Limb (tissue), 2 donors: ENCODE measurements around the gene BNIP5.

Experiments used
- DNase-seq, 2 donors: peaks; one replicate each; pipeline ENCODE4 v3.0.0-alpha.2; 2016; ENCODE audit errors: extremely low spot score in 2 of 2

The BNIP5 gene

GRCh38 chr6:36336779-36337241, at the start of gene BNIP5:
BNIP5 (minus strand) TSS chr6:36336888; CDS start chr6:36330690, 6,198 bp downstream.
- no peak for DNase-seq

GRCh38 chr6:36384095-36384494, 47.4 kb upstream of the BNIP5 start:
- DNase-seq: no peak

- no peak for DNase-seq
These were observed 46.9 kb upstream of the BNIP5 start for GRCh38 chr6:36383606-36384005.

- DNase-seq: no peak
These were observed 46.3 kb upstream of the BNIP5 start for GRCh38 chr6:36382976-36383375.

- DNase-seq: no peak
These were observed 45.1 kb upstream of the BNIP5 start for GRCh38 chr6:36381502-36382389.

- DNase-seq: no peak
These were observed 43.5 kb upstream of the BNIP5 start for GRCh38 chr6:36380166-36380565.

GRCh38 chr6:36378936-36379335, 42.2 kb upstream of the BNIP5 start:
- DNase-seq: no peak

- no peak for DNase-seq
These were observed 41.7 kb upstream of the BNIP5 start for GRCh38 chr6:36378243-36378920.

- DNase-seq: no peak
These were observed 40.9 kb upstream of the BNIP5 start for GRCh38 chr6:36377594-36377993.

GRCh38 chr6:36376742-36377141, 40.1 kb upstream of the BNIP5 start:
- no peak for DNase-seq

GRCh38 chr6:36376183-36376582, 39.5 kb upstream of the BNIP5 start:
- DNase-seq: no peak

- DNase-seq: no peak
These were observed 39.0 kb upstream of the BNIP5 start for GRCh38 chr6:36375644-36376155.

- no peak for DNase-seq
These were observed 38.3 kb upstream of the BNIP5 start for GRCh38 chr6:36374972-36375371.

- no peak for DNase-seq
These were observed 37.5 kb upstream of the BNIP5 start for GRCh38 chr6:36374194-36374593.

GRCh38 chr6:36373368-36374019, 36.8 kb upstream of the BNIP5 start:
- DNase-seq: no peak

- no peak for DNase-seq
These were observed 35.4 kb upstream of the BNIP5 start for GRCh38 chr6:36372088-36372487.

GRCh38 chr6:36371211-36371610, 34.5 kb upstream of the BNIP5 start:
- DNase-seq: no peak

GRCh38 chr6:36370638-36371037, 34.0 kb upstream of the BNIP5 start:
- no peak for DNase-seq

- no peak for DNase-seq
These were observed 32.5 kb upstream of the BNIP5 start for GRCh38 chr6:36368921-36369865.

GRCh38 chr6:36368421-36368820, 31.7 kb upstream of the BNIP5 start:
- no peak for DNase-seq

- no peak for DNase-seq
These were observed 31.1 kb upstream of the BNIP5 start for GRCh38 chr6:36367743-36368142.
